K562 treated with DMSO at 1 percent for 4 hours (cell line): ENCODE measurements around the gene ARL6. TPM values are rescaled to one million over a fixed set of nuclear protein-coding genes. Genes with fewer than 3 reads are reported as not detected.

ENCODE experiments used
- total RNA-seq: library from RNA; unstranded; fragments of 300-600 nt; gene quantifications from 2 replicates; pipeline ENCODE4 v1.2.3, GENCODE V29; 2022; ENCODE audit not compliant: insufficient read depth

ARL6 gene, protein sequence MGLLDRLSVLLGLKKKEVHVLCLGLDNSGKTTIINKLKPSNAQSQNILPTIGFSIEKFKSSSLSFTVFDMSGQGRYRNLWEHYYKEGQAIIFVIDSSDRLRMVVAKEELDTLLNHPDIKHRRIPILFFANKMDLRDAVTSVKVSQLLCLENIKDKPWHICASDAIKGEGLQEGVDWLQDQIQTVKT
- total RNA-seq = 2.5 and 4.0 TPM in 2 replicates

DNA sequence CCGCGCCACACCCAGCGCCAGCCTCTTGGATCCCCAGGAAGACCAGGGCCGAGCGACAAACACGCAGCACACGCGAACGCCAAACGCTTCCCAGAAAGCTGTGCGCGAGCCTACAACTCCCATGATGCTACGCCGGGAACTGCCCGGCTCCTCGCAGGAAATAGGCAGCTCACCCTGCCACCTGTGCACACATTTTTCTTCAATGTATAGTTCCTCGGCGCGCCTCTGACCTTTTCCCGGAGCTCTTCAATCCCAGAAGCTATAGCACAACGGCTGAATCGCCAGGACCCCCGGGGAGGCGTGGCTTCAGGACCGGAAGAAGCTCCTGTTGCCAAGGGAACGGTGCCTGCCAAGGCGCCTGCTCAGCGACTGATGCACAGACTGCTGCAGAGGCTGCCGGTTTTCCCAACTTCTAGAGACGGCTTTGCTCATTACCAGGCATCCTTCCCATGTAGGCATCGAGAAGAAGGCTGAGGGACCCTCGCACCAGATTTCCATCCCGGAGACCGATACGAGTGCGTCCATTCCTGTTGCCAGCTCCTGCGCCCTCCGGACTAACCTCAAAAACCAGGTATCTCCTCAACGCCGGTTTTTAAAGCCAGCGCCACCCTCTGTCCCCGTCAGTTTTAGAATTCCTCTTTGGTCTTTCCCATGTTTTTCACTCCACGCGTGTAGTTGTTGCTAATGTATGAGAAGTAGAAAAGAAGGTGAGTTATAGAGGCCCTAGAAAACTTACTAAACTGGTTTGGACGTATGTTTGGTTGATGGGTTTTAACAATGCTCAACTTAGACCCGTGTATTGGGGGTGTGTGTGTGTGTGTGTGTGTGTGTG, at the start of gene ARL6:
TSS of gene ARL6 (plus strand) at position 352 of the 832 bp plus-strand sequence. CDS start 3,350 bp downstream, outside the sequence.

DNA sequence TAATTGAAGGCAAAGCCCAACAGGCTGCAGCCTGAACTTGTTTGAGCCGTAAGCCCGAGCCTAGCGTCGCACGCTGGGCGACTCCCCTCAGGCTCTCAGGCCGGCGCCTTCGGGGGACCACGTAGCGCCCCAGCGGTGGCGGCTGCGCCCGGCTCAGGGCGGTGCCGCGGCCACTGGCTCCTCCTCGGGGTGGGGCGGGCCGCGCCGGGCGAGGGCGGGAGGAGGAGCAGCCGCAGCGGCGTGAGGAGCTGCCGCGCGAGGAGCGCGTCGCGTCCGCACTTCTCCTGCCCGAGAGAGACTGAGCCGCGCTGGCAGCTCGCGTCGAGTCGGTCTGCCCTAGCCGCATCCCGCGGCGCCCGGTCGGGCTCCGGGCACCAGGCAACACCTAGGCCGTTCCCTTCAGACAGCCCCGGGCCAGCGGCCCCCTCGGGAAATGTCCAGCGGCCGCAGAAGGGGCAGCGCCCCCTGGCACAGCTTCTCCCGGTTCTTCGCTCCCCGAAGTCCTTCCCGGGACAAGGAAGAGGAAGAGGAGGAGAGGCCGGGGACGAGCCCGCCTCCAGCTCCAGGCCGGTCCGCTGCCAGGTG, 57.3 kb downstream of the ARL6 start, which contains the start of gene CRYBG3:
TSS of gene CRYBG3 (plus strand) at position 238 of the 585 bp plus-strand sequence. CDS start at position 434, 196 bp downstream.

Other genes starting within 250 kb of the ARL6 start
- gene CRYBG3, start 57.3 kb downstream of the ARL6 start, total RNA-seq = not detected in 2 replicates
- 5.4 and 6.0 TPM in 2 replicates for gene RIOX2, start 207.7 kb downstream of the ARL6 start, total RNA-seq